Activated gamma-delta T cell treated with Interleukin-2 at 50 U/mL for 16 hours (primary cell): Measurements from ENCODE around the gene DDX51.
"Not testable (repeated sequence)": the region's sequence is repeated elsewhere in the genome, so short reads cannot be mapped to it uniquely, and the experiment has no call there.

Source experiments
- DNase-seq: peaks from one replicate; pipeline ENCODE4 v3.0.0-alpha.2; 2020

DDX51 gene

DNA sequence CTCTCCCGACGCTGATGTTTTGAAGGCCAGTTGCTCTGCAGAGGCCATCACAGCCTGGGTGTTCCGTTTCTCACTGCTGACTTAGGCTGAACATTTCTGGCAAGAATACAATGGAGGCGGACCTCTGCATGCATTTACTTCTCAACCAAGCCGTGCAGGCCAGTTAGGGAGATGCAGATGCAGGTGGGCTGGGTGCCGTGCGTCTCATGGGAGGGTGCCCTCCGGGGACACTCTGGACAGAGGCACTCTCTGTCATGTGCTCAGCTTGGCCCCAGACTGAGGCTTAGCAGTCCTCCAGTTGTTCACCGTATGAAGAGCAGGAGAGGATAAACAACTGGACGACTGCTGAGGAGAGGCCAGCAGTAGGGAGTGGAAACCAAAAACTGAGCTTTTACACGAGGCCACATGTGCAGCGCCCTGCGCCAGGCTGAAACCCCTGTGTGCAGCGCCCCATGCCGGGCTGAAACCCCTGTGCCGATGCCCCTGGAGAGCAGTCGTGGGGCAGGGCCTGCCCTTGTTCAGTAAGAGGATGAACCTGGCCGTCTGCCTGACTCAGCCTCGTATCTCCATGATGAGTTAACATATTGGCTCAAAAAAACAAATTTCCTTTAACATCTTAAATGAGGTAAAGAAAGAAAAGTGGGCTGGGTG lies 32.3 kb downstream of the DDX51 start:
- DNase-seq: no peak

DNA sequence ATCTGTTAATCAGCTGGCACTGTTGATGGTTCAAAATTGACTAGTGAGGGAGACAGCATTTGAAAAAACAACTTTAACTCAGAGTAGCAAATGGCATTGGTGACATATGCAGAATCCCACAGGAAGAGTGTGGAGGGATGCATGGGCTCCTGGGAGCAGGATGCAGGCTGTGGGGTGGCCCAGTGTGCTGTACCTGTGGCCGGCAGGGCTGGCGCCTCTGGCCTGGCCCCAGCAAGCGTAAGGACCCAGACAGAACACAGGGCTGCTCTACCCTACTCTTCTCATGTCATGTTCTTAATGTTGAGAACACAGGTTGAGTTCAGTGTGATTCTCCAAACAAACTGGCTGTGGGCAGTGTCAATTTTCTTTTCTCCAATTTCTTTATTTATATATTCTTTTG lies 33.4 kb downstream of the DDX51 start:
- DNase-seq: no peak

DNA sequence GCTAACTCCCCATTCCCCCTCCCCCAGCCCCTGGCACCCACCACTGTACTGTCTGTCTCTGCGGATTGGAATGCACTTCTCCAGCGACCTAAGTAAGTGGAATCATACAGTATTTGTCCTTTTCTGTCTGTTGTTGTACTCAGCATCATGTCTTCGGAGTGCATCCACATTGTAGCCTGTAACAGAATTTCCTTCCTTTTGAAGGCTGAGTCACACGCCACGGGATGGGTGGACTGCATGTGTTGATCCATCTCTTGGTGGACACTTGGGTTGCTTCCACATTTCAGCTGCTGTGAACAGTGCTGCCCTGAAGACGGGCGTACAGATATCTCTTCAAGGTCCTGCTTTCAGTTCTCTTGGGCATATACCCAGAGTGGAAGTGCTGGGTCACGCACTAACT lies 34.4 kb downstream of the DDX51 start:
- no peak for DNase-seq

DNA sequence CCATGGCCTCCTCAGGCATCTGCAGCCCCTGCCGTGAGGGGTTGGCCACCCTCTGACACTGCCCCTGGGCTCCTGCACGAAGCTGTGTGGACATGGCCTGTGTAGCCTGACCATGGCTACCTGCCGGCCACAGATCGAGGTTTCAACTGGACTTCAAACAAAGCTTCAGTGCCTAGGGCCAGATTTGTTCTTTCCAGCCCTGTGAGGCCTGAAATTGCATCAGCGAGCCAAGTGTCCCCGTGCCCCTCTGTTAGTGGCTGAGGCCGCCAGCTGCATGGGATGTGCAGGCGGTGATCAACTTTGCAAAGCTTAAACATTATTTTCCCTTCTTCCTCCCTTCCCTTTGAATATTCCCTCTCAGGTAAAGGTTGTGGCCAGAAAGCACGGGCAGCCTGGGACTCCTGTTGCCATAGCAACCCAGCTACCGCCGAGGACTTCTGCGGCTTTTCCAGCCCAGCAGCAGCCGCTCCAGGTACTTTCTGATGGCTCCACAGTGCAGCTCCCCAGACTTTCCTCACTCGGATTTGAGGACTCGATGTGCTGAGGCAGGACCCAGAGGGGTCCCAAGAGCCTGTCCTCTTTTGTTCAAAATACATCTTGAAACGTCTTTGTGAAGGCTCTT lies 35.8 kb downstream of the DDX51 start:
- no peak for DNase-seq

DNA sequence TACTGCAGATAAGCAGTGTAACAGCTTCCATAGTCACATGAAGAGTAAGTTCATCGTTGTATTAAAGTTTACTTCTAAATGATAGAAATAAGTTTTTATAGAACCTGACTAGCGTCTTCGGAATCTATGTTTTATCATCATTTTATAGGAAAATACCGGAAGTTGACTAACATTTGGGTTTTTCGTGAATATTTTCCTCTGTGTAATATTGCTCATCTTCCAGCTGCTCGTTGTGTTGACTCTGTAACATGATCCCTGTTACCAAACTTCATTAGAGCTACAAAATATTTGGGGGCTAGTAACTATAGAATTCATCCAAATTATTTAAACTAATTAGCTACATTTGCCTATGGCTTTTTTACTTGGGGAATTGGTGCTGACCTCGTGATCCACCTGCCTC lies 37.2 kb downstream of the DDX51 start:
- no peak for DNase-seq

DNA sequence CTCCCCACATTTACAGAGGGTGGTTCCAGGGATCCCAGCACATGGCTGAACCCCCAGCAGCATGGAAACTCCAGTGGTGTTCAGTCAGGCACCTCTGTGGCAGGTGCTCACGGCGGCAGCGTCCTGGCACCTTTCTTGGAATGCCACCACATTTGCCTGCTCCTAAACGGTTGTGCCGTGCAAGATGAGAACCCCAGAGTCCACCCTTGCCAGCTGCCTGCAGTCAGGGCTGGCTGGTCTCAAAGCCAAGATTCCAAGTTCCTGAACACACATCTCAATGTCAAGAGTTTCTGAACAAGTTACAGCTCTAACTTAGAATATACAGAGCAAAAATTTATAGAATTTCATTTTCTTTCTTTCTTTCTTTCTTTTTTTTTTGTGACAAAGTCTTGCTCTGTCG lies 38.7 kb downstream of the DDX51 start:
- no peak for DNase-seq

DNA sequence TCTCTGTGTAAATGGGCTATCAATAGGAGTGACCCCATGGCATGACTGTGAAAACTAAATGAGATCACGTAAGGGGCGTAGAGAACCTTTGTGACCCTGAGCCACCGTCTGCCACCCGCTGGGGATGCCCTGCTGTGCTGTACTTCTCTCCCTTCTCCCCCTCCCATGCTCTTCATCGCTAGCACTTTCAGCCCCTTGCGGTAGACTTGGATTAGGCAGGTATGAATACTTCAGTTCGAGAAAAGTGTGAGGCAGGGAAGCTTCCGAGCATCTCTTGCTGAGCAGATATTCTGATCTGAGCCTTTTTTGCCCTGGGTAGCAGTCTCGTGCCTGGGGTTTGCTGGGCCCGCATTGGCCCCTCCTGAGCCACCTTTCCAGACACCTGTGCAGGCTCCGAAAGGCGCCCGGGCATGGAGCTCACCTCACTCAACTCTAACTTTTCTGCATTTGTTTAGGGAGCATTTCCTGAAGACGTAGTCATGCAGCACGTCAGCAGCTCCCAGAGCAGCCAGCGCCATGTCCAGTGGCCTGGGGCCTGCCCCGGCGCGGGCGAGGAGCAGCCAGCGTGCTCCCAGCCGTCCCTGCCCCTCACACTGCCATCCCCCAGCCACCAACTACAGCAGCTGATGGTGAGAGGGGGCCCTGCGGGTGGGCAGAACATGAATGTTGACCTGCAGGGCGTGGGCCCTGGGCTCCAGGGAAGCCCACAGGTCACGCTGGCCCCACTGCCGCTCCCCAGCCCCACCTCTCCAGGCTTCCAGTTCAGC lies 40.4 kb downstream of the DDX51 start:
- DNase-seq: no peak

DNA sequence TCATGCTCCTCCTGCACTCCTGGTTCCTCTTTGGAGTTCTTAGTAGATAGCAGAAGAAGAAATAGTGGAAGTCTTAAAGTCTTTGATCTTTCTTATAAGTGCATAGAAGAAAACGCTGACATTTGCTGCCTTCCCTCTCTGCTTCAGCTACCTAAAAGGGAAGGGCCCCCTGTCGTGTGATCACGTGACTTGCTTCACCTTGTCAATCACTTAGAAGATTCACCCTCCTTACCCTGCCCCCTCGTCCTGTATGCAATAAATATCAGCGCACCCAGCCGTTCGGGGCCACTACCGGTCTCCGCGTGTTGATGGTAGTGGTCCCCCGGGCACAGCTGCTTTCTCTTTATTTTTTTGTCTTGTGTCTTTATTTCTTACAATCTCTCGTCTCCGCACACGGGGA lies 41.0 kb downstream of the DDX51 start:
- DNase-seq: not testable (repeated sequence)

DNA sequence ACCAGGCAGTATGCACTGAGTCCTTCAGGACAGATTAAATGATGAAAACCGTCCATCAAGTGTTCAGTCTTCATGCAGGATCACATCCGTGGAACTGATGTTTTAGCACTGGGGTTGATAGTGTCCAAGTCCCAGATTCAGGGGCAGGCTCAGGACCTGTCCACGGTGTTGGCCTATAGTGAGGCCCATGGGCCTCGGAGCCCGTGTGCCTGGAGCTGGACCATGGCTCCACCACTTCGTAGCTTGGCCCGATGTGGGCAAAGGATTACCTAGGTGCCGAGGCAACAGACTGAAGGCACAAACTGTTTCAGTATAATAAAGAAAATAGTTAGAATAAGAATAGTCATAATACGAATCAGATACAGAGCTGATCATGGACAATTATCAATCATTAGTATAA lies 41.8 kb downstream of the DDX51 start:
- no peak for DNase-seq

DNA sequence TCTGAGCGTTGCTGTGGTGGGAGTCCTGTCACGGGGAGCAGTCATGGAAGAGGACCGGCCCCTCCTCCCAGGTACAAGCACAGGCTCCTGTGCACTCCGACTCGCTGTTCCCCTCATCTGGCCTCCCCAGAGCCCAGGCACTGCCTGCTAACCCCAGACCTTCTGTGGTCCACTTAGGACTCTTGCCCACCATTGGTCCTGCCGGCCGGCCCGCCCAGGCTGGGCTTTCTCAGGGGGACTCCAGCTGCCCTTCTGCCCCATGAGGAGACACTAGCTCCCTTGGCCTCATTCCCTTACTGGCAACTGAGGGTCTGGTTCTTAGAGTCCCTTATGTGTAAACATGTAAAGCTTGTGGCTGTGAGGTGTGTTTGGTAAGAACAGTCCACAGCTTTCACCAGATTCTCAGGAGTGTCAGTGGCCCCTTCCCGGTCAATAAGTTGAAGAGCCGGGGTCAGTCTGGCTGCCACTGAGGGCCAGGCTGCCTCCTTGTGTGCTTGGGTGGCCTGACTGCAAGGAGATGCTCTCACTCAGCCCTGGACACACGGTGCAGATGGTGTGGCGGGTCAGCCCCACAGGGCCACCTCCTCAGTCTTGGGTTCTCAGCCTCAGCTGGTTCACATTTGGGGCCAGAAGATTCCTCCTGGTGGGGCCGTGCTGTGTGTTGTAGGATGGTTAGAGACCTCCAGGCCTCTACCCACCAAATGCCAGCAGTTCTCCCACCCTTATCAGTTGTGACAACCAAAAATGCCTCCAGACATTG lies 43.6 kb downstream of the DDX51 start:
- no peak for DNase-seq

DNA sequence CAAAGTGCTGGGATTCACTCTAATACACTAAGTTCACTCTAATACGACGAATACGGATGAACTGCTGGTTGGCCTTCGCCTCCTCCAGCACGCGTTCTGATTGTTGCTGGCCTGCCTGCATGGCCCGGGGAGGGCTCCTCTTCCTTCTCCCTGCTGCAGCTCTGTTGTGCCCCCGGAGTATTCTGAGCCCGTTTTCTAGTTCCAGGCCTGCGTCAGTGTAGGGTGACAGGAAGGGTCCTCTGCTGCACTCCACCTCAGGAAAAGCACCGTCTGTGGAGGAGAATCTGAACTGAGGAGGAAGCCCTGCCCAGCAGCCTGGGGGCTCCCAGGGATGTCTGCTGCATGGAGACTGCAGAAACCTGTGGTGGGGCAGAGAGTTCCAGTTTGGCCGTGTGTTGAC lies 44.4 kb downstream of the DDX51 start:
- no peak for DNase-seq

DNA sequence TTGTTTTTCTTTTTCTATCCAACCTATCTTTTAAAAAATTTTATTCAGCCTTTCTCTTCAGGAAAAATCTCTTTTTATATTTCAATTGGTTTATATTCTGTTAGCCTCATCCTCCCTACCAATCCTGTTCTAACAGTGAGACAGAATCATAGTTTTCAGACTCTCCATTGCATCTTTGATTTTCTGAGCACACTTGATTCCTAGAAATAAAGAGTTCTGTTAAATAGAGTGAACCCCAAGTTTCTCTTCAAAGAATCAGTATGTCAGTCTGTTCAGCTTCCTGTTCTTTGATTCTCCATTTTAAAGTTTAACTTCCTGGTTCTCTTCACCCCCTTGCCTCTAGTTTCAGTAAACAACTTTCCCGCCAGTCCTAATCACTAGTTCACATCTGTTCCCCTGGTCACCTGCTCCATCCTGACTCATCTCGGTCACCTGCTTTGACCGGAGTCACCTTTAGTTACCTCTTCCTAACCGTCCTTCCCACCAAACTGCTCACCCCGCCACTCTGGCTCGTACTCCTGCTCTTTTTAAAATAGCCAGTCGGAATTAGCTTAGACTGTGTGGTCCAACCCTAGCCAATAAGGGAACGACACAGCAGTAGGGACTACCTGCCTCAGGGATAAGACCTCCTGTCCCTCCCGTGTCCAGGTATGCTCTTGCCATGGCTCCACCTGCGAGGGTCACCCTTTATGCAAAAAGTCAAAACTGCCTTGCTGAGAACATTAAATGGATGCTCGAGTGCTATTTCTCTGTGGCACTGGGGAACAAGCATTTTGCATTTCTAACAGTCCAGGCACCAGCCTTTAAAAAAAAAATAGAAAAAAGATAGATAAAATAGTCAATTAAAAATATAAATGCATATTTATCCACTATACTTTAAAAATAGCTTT lies 48.4 kb downstream of the DDX51 start:
- no peak for DNase-seq

DNA sequence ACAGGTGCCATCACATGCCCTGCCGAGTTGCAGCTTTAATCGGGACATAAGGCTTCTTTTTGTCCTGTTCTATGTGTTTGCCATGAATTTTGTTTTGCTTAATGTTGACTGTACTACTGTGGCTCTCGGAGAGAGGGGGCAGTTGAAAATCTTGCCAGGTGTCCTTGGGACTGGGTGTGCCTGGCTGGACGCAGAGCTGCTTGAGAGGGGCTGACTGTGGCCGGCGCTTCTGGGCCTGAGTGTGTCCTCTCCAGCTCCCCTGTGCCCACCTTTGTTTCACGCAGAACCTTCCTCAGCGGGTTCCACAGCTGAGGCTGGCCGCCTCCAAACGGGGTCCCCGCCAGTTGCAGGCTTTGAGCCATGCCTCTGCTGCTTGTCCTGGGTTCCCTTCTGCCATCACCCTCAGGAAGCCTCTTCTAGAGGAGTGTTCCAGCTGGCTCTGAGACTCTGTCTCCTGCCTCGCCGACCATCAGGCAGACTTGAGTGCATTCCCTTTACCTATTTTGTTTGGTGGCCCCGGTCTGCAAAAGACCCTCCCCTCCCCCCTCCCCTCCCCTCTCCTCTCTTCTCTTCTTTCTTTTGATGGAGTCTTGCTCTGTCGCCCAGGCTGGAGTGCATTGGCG lies 49.7 kb downstream of the DDX51 start:
- no peak for DNase-seq

DNA sequence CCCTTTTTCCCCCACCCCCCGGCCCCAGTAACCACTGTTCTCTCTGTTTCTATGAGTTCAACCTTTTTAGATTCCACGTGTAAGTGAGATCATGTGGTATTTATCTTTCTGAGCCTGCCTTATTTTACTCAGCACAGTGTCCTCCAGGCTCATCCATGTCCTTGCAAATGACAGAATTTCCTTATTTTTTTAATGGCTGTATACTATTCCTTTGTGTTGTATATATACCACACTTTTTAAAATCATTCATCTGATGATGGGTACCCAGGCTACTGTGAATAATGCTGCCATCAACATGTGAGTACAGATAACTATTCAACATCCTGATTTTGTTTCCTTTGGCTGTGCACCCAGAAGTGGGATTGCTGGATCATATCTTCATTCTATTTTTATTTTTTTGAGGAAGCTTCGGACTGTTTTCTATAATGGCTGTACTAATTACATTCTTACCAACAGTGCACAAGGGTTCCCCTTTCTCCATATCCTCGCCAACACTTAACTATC lies 54.7 kb downstream of the DDX51 start:
- DNase-seq: no peak
